ENCODE results near the gene PGBD5. TPM values are rescaled to one million over a fixed set of nuclear protein-coding genes. Genes with fewer than 3 reads are reported as not detected.

Gene PGBD5
- total RNA-seq, 1 donor from 2014 or later: 1.0 TPM

DNA sequence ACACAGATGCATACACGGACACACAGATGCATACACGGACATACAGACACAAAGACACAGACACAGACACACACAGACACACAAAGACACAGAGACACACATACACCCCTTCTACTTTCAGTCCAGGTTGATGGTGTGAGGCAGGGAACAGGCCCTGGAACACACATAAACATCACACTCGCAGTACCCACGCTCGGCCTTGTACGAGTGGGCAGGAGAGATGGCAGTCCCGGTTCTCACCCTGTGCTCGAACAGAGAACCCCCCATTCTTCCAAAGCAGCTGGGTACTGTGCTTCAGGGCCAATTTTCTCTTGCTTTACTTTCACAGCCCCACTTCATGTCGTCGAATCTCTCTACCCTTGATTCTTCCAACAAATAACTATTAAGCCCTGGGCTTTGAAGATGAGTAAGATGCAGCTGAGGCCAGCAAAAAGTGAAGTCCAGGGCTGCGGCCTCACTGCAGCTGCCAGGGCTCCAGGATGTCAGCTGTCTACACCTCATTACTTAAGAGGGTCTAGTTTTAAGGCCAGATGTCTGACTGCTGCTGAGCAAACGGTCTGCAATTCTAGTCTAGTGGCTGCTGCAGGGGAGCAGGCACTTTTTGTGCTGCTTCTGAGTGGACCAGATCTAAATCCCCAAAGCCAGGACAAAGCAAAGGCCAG lies 90.1 kb downstream of the PGBD5 start:
- TF ChIP-seq, protein P1, sequence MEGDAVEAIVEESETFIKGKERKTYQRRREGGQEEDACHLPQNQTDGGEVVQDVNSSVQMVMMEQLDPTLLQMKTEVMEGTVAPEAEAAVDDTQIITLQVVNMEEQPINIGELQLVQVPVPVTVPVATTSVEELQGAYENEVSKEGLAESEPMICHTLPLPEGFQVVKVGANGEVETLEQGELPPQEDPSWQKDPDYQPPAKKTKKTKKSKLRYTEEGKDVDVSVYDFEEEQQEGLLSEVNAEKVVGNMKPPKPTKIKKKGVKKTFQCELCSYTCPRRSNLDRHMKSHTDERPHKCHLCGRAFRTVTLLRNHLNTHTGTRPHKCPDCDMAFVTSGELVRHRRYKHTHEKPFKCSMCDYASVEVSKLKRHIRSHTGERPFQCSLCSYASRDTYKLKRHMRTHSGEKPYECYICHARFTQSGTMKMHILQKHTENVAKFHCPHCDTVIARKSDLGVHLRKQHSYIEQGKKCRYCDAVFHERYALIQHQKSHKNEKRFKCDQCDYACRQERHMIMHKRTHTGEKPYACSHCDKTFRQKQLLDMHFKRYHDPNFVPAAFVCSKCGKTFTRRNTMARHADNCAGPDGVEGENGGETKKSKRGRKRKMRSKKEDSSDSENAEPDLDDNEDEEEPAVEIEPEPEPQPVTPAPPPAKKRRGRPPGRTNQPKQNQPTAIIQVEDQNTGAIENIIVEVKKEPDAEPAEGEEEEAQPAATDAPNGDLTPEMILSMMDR (IDR thresholded peaks at IDR 0.05): no peak
- no peak overlapping the region for H3K4me3 Mint-ChIP-seq (ENCODE audit: unreplicated experiment)
- H3K9me3 Mint-ChIP-seq (ENCODE audit: unreplicated experiment): no peaks in the 10 kb centered on the region
- H3K36me3 Mint-ChIP-seq (ENCODE audit: unreplicated experiment): no peaks in the 10 kb centered on the region
- H3K4me1 Mint-ChIP-seq (ENCODE audit: unreplicated experiment): peaks cover 13% of the 10 kb centered on the region
- no peak for DNase-seq (ENCODE audit: extremely low spot score, unreplicated experiment)
- H3K27me3 Mint-ChIP-seq (ENCODE audit: unreplicated experiment): peaks cover 6% of the 10 kb centered on the region
- H3K27ac Mint-ChIP-seq (ENCODE audit: unreplicated experiment): no peak overlapping the region

DNA sequence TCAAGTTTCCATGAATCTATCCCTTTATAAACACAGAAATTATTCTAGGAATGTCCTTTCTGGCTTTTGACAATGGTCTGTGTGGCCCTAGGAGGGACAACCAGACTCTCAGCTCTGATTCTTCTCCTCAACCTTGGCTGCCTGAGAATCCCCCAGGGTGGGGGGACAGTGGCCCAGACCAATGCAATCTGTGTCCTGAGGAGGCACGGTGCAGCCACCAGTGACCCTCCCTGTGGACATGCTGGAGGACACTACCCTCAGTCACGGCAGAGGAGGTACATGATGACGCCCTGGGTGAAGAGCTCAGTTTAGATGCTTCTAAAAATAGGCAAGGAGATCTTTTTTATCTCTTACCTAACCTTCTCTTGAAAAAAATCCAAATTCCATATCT lies 91.7 kb downstream of the PGBD5 start:
- H3K27me3 Mint-ChIP-seq (ENCODE audit: unreplicated experiment): peaks cover 5% of the 10 kb centered on the region
- no peak for DNase-seq (ENCODE audit: extremely low spot score, unreplicated experiment)
- H3K4me3 Mint-ChIP-seq (ENCODE audit: unreplicated experiment): no peak overlapping the region
- H3K27ac Mint-ChIP-seq (ENCODE audit: unreplicated experiment): no peak overlapping the region
- no peaks in the 10 kb centered on the region for H3K36me3 Mint-ChIP-seq (ENCODE audit: unreplicated experiment)
- TF ChIP-seq, protein P1 (IDR thresholded peaks at IDR 0.05): no peak
- H3K4me1 Mint-ChIP-seq (ENCODE audit: unreplicated experiment): peaks cover 13% of the 10 kb centered on the region
- no peaks in the 10 kb centered on the region for H3K9me3 Mint-ChIP-seq (ENCODE audit: unreplicated experiment)

DNA sequence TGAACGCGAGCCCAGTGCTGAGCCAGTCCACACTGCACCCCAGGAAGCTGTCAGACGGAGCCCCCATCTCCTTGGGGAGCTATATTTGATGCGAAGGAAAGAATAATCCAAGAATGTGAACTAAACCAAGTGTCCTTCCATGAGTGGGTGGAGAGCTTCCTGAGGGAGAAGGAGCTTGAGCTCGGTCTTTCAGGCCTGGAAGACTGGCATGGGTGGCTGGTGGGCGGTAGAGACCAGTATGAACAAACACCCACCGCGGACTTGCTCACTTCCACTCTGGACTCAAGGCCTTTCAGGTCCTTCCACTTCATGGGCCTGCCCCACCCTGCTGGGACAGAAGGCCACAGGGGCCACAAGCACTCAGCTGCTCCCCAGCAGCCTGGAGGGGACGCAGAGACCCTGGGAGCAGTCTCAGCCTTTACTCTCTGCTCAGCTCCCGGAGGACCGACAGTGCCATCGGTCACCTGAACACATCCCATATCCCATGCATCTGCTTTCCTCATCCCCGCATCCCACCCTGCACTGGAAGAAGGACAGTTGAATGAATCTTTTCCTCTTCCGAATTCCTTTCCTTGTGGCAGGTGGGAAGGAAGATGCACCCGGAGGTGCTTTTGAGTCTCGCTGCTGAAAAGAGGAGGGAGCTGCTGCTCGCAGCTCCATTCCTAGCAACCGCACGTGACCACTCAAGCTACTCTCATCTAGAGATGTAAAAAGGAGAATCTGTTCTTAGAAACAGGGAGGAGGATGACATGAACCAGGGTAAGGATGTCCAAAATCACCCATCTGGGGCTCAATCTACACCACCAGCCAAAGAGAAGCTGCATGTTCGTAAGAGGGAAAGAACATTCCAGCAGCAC lies 92.3 kb downstream of the PGBD5 start:
- Mint-ChIP-seq H3K27me3 (ENCODE audit: unreplicated experiment) (peaks cover 6% of the 10 kb centered on the region), H3K4me3 (ENCODE audit: unreplicated experiment) (no peak overlapping the region), H3K36me3 (ENCODE audit: unreplicated experiment) (no peaks in the 10 kb centered on the region), H3K4me1 (ENCODE audit: unreplicated experiment) (peaks cover 13% of the 10 kb centered on the region), H3K9me3 (ENCODE audit: unreplicated experiment) (no peaks in the 10 kb centered on the region), H3K27ac (ENCODE audit: unreplicated experiment) (no peak overlapping the region)
- no peak for DNase-seq (ENCODE audit: extremely low spot score, unreplicated experiment)
- TF ChIP-seq, protein P1 (IDR thresholded peaks at IDR 0.05): no peak

DNA sequence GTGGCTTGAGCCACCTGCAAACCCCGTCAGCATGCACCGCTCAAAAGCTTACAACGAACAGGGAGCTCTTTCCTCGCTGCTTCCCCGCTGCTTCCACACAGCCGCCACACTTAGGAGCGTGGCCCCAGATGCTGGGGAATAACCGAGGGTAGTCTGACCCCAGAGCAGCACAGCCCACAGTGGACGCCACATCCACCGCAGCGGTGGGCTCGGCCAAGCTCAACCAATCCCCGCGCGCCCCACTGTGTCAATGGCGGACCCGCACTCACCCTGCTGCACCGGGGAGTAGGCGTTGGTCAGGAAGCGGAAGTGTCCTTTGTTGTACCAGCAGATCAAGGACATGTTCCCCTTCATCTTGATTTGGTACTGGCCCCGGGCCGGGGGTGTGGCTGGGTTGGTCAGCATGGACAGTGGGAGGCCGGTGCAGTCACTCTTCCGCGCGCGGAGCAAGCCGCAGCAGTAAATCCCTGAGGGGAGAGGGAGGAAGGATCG lies 93.5 kb downstream of the PGBD5 start:
- H3K27ac Mint-ChIP-seq (ENCODE audit: unreplicated experiment): no peak overlapping the region

More for the DNA sequence above, 93.5 kb downstream of the PGBD5 start:
- no peak for DNase-seq (ENCODE audit: extremely low spot score, unreplicated experiment)
- no peaks in the 10 kb centered on the region for H3K9me3 Mint-ChIP-seq (ENCODE audit: unreplicated experiment)
- peaks cover 6% of the 10 kb centered on the region for H3K27me3 Mint-ChIP-seq (ENCODE audit: unreplicated experiment)
- peaks cover 13% of the 10 kb centered on the region for H3K4me1 Mint-ChIP-seq (ENCODE audit: unreplicated experiment)
- H3K4me3 Mint-ChIP-seq (ENCODE audit: unreplicated experiment): no peak overlapping the region
- no peaks in the 10 kb centered on the region for H3K36me3 Mint-ChIP-seq (ENCODE audit: unreplicated experiment)
- TF ChIP-seq, protein P1 (IDR thresholded peaks at IDR 0.05): no peak
